Kasumi-1 (cell line): ENCODE data around the gene CDH4.
"Not testable (repeated sequence)": the region's sequence is repeated elsewhere in the genome, so short reads cannot be mapped to it uniquely, and the experiment has no call there.

Experiments used
- DNase-seq, 2 experiments: peaks; one replicate each; lab custom pipeline; 2025; lab: John Stamatoyannopoulos, UW

Gene CDH4

GRCh38 chr20:61932711-61933480 is 680.8 kb downstream of the CDH4 start:
- no peak for DNase-seq

DNA sequence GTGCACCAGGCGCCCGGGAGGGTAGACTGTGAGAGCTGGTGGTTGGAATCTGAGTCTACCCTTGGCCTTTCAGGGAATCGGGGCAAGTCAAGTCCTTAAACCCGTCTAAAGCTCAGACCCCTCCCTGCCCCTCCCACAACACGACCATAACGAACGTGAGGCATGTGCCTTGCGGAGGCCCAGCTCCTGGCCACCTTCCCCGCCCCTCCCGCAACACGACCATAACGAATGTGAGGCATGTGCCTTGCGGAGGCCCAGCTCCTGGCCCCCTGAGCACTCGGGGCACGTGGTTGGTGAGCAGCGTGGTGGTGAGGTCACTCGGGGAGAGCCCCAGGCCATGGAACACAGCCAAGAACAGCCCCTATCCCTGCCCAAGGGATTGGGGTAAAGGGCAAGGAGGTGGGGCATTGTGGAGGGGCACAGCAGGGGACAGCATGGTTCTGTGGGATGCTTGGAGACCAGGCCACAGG is 681.5 kb downstream of the CDH4 start:
- DNase-seq = no peak

DNA sequence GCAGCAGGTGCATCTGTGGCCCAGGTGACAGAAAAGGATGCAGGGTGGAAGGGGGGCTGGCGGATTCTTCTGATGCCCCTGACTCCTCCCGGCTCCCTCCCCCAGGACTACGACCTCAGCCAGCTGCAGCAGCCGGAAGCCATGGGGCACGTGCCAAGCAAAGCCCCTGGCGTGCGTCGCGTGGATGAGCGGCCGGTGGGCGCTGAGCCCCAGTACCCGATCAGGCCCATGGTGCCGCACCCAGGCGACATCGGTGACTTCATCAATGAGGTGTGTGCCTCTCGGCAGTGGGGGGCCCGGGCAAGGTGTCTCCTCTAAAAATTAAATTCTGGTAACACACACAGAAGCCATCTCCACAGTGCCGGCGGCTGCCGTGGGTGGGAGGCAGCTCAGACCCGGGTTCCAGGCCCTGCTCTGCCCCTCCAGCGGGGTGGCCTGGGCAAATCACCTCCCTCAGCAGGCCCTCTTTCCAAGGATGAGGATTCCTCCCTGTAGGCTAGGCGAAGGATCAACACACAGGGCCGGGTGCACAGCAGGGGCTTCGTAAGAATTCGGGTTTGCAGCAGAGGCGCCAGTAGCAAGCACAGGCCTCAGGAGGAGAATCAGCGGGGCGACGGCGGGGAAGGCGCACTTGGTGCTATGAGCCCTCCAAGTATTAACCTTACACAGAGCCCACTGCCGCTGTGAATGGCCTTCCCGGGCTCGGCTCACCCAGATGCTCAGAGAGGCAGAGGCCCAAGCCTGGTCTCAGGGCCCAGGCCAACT is 682.1 kb downstream of the CDH4 start:
- no peak for DNase-seq

- DNase-seq = no peak
Measured at GRCh38 chr20:61934716-61935530, 682.9 kb downstream of the CDH4 start.

DNA sequence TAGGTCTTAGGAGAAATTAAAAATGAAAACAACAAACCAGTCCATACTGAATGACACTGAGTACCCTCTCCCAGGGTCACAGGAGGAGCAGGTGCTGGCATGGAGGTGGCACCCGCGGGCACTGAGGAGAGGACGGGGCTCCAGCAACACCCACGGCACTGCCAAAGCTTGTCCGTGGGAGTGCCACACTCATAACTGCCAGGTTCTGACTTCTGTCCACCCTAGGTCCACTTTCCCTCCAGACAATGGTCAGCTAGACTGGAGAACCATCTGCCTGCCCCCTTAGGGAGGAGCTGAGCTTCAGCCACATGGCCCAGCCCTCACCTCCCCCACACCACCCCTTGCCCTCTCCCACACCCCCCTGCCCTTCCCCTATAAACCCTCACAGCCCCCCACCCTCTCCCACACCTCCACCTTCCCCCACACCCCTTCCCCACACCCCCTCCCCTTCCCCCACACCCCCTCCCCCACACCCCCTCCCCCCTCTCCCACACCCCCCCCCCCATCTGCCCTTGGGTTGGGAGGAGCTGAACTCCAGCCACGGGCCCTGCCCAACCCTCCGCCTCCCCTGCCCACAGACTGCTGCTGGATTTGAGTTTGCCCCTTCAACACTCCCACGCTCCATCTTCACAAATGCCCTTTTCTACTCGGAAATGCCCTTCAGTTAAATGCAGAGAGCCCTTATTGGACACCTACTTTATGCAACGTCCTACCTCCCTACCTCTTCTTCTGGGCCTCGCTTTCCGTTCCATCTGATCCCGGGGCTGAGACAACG is 684.1 kb downstream of the CDH4 start:
- no peak for DNase-seq

DNA sequence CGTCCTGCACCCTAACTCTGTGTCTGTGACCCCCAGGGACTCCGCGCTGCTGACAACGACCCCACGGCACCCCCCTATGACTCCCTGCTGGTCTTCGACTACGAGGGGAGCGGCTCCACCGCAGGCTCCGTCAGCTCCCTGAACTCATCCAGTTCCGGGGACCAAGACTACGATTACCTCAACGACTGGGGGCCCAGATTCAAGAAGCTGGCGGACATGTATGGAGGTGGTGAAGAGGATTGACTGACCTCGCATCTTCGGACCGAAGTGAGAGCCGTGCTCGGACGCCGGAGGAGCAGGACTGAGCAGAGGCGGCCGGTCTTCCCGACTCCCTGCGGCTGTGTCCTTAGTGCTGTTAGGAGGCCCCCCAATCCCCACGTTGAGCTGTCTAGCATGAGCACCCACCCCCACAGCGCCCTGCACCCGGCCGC is 684.7 kb downstream of the CDH4 start:
- no peak for DNase-seq

DNA sequence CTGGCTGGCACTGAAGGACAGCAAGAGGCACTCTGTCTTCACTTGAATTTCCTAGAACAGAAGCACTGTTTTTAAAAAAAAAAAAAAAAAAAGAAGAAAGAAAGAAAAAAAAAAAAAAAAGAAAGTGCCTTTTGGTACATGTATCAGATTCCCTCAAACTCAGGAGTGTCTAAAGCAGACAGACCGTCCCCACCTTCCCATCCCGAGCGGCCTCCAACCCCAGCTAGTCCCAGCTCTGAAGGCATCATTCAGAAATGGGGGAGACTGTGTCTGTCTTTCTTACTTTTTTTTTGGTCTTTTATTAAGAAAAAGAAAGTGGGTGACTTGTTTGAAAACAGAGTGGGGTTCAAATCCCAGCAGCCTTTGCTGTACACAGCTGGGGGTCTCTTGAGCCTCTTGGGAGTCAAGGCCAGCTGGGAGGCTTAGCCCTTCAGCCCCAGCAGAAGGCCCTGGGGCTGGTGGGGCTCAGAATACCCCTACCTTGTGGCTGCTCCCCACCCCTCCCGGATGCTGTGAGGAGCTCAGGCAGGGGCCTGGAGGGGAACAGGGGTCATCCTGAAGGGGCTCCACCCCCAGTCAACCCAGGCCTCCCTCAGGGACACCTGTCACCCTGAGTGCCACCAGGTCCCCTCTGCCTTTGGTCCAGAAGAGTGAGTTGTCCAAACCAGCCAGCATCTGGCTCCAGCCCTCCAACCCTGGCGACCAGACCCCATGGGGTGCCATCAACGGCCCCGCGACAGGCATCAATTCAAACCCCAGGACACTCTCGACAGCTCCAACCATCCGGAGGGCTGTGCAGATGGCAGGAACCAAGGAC is 685.3 kb downstream of the CDH4 start:
- no peak for DNase-seq

DNA sequence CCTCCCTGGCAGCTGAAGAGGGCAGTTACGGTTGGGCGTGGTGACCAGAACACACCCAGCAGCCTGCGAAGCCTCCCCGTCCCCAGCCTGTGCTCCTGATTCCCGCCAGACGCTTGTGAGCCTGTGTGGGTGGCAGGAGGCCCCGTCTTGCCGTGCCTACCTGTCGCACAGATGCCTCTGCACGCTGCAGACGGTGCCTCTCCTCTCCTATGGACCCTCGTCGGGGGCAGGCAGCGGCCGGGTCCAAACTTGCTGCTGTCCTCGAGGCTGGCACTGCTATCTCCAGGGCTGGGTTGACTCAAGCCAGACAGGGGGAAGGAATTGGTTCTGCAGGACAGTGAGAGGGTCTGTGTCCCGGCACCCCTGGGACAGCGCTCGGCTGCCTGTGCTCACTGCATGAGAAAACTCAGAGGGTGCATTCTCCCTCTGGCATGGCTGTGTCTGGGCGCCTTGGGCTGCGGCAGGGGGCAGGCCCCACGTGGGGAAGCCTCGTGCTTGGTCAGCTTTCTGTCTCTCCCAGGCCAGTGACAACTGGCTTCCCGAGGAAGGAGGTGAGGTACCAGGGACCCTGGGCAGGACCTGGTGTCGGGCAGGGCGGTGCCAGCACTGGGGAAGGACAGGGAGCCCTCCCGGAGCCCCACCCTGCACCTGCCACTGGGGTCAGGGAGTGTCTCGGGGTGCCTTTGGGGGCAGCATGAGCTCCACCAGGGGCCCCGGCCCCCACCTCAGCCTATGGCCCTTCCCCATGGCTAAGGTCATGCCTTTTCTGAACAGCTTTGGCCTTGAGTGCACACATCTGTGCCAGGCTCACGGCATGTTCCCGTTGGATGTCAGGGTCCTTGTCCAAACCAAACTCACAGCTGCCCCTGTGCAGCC is 686.1 kb downstream of the CDH4 start:
- DNase-seq = no peak

GRCh38 chr20:61938839-61939690 is 687.0 kb downstream of the CDH4 start:
- no peak for DNase-seq

- DNase-seq = no peak
Measured at GRCh38 chr20:61939691-61940360, 687.8 kb downstream of the CDH4 start.

GRCh38 chr20:61940491-61940890 is 688.4 kb downstream of the CDH4 start:
- no peak for DNase-seq

DNA sequence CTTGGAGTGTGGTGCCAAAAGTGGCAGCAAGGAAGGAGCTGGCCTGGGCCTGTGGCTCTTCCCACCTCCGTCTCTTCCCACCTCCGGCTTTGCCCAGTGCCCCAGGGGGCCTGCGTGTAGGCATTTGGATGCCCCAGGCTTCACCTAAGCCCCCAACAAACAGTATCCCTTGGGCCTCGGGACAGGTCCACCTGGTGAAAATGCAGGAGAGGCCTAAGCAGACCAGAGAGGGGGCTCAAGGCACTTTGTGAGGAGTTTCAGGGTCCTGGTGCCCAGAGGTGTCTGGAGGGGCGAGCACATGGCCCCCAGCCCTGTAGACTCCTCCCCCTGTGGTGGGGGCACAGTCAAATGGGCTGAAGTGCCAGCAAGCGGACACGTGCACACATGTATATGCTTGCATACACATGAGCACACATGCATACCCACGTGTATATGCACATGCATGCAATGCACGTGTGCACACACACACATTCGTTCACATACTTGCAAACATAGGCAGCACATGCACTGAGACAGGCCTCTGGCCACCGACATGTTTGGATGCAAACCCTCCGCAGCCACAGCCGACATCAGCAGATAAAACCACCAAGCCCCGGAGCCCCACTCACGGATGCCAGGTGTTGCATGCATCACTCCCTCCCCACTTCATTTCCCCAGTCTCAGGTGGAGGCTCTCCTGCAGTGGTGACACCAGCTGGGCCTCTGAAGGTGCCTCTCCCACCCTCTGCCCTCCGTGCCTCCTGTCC is 689.1 kb downstream of the CDH4 start:
- no peak for DNase-seq

DNA sequence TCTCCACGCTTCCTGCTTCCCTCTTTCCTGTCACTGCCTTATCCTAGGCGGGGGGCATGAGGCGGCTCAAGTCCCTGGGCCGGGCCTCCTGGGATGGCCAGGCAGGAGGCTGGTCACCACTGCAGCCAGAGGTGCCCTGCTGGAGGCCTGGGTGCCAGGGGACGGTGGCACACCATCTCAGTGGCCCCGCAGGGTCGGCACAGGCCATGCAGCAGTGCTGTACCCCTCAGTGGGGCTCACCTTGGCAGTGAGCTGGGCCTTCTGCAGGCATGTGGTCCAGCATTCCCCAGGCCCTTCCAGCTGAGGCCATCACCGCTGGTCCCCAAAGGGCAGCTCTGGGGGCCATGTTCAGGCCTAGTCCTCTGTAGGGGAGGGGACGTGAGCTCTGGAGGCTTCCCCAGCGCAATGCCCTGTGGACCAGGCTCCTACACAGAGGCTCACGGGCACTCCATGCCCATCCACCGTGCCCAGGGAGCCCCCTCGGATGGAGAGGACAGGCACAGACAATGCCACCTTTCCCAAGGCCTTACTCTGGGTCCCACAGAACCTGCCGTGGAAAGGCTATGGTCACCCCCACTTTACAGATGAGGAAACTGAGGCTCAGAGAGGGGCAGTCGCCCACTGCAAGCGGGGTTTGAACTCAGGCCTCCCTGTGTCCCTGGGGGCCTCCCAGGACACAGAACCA is 689.8 kb downstream of the CDH4 start:
- DNase-seq = no peak

DNA sequence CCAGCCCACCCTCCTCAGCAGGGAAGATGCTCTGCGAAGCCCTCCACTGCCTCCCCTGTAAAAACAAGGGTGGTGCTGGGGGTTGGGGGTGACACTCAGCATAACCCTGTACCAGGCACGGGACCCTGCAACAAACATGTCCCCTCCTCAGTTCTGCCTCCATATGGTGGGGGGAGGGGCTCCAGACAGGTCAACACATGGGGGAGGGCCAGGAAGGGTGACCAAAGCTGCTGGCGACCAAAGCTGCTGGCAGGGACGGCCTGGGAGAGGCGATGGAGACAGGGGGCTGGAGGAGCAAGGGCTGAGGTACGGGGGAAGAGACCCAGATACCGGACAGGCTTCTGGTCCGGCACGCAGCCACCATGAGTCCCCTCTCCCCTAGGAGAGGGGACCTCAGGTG is 690.5 kb downstream of the CDH4 start:
- DNase-seq = no peak

DNA sequence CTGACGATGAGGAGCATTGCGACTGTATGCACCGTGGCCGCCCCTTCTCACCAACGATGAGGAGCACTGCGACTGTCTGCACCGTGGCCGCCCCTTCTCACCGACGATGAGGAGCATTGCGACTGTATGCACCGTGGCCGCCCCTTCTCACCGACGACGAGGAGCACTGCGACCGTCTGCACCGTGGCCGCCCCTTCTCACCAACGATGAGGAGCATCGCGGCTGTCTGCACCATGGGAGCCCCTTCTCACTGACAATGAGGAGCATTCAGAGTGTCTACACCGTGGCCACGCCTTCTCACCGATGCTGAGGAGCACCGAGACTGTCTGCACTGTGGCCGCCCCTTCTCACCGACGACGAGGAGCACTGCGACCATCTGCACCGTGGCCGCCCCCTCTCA is 692.9 kb downstream of the CDH4 start:
- not testable (repeated sequence) for DNase-seq

- DNase-seq = not testable (repeated sequence)
Measured at GRCh38 chr20:61945495-61945894, 693.4 kb downstream of the CDH4 start.

GRCh38 chr20:61948056-61948455 is 696.0 kb downstream of the CDH4 start:
- DNase-seq = not testable (repeated sequence)
